Fibroblast of skin of right biceps (primary cell): ENCODE measurements around the gene SASS6.
"Not testable (repeated sequence)": the region's sequence is repeated elsewhere in the genome, so short reads cannot be mapped to it uniquely, and the experiment has no call there.

Experiments
- DNase-seq: peaks from one replicate; pipeline ENCODE4 v3.0.0-alpha.2; 2013

SASS6 gene

GRCh38 chr1:100101564-100101963 lies 31.2 kb downstream of the SASS6 start:
- DNase-seq: no peak

- peak; percentile 66 for DNase-seq
These were observed 32.5 kb downstream of the SASS6 start for GRCh38 chr1:100100202-100100601.

DNA sequence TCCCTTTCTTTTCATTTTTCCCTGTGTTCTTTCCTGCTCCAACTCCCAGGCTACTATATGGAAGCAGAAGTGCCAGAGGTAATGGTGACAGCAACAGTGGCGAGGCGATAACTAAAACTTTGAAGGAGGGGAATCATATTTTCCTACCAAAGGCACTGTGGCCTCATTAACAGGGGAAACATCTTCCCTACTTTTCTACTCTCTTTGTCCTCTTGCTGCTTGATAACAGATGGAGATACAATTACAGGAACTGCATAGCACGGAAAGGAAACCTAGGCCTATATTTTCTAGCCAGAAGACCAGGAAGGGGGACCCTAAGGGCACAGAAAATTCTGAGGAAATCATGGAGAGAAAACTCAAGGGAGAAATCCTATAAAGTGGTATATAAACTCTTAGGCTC lies 42.3 kb downstream of the SASS6 start:
- DNase-seq: no peak

DNA sequence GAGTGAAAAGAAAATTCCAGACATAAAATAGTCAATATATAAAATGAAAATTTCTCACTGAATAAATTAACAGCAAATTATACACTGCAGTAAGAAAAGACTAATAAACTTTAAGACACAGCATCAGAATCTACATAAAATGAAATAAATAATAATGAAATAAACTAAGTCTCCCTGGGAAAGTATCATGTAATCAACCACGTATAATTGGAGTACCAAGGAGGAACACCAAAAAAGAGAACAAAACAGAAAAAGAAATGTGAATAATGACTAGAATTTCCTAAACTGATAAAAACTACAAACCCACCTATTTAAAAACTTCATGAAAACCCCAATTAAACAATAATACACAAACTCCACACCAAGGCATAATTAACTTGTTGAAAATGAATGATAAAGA lies 43.6 kb downstream of the SASS6 start:
- DNase-seq: no peak

GRCh38 chr1:100087396-100087795 lies 45.3 kb downstream of the SASS6 start:
- no peak for DNase-seq

GRCh38 chr1:100080331-100080730 lies 52.4 kb downstream of the SASS6 start:
- DNase-seq: no peak

DNA sequence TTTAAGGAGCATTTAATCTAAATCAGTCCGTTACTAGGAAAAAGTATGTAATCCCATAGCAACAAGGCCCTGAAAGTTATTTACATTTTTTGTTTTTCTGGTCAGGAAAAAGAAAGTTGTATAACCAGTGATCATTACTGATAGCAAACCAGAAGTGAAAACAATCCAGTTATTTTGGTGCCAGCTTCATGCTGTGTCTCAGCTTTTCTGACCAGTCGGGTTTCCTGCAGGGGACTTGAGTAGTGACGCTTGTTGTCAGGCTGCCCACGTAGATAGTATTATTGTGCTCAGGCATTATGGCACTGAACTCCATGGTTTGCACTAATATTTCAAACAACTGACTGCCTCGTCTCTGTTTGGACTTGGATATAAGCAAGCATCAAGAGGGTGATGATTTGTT lies 55.2 kb downstream of the SASS6 start:
- DNase-seq: no peak

DNA sequence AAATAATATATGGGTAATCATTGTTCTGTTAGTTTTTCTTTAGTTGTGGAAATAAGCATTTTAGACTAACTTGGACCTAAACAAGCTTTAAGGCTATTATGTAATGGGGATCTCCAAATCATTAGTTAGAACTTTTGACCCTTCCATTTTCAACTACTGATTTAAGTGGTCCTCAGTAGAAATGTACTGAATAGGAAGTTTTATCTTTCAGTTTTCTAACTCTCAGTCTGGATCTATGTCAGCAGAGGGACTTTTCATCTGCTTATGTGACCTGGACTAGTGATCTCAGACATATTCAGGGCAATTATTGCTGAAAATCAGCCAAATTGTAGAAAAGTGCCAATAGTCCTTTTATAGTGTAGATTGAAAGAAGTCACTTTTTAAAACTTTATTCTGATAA lies 56.0 kb downstream of the SASS6 start:
- DNase-seq: no peak

GRCh38 chr1:100076319-100076718 lies 56.4 kb downstream of the SASS6 start:
- DNase-seq: no peak

DNA sequence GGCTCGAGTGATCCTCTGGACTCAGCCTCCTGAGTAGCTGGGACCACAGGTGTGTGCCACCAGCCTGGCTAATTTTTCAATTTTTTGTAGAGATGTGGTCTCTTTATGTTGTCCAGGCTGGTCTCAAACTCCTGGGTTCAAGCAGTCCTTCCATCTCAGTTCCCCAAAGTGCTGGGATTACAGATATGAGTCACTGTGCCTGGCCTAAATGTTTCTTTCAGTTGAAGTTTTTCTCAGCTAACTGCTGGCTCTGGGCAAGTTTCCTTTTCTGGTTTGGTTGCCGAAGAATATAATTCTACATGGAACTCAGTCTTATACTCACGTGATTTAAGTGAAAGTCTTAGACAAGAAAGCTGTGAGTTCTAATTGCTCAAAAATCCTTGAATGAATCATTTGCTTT lies 57.0 kb downstream of the SASS6 start:
- no peak for DNase-seq

- DNase-seq: no peak
These were observed 57.9 kb downstream of the SASS6 start for GRCh38 chr1:100074604-100075395.

DNA sequence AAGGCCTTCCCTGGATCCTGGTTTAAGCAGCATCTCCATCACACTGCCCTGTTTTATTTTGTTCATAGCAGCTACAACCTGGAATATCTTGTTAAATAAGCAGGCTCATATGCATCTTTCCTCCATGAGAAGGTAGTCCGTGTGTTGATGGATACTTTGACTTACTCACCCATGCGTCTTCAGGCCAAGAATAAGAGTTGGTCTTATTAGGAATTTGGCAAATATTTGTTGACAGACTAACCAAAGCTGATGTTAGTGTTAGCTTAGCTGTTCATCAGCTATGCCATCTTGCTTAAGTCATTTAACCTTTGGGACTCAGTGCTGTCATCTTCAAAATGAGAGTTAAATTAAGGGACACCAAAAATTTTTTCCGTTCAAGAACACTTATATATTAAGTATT lies 59.2 kb downstream of the SASS6 start:
- peak; percentile 3 for DNase-seq

DNA sequence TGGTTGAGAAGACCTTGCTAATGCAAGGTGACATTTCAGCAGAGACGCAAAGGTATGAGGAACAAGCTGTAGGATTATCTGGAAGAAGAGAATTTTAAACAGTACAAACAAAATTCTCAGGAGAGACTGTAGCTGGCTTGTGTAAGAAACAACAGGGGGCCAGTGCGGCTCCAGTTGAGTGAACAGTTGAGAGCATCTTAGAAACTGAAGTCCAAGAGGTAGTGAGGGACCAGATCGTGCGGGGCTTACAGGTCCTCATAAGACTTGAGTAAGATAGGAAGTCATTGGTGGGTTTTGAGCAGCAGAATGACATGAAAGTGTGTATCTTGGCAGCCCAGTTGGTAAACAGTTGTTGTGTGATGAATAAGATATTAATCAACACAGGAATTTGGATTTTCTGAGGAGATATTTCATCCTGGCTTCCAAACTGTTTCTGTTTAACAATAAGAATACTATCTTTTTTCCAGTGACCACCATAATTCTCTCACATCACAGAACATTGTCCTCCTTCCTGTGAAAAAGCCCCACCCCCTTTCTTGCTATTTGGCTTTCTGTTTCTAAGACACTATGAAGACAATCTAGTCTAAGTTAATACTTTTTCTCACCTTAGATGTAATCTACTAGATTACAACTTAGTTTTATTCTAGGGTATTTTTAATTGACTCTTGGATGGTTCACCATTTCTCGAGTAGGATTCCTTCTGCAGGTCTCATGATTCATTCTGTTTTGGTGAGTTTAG lies 62.4 kb downstream of the SASS6 start:
- no peak for DNase-seq

DNA sequence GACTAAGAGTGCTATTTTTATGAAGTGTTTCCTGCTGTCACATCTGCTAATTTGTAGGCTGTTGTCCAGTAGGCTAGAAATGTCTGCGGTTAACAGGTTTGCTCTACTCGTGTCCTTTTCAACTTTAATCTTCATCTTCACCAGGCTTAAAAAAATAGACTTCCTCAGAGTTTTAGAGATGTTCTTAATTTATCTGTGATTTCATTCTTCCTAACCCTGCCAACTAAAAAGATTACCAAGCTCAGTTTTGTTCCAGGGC lies 66.8 kb downstream of the SASS6 start:
- no peak for DNase-seq

GRCh38 chr1:100065183-100065968 lies 67.4 kb downstream of the SASS6 start:
- no peak for DNase-seq

DNA sequence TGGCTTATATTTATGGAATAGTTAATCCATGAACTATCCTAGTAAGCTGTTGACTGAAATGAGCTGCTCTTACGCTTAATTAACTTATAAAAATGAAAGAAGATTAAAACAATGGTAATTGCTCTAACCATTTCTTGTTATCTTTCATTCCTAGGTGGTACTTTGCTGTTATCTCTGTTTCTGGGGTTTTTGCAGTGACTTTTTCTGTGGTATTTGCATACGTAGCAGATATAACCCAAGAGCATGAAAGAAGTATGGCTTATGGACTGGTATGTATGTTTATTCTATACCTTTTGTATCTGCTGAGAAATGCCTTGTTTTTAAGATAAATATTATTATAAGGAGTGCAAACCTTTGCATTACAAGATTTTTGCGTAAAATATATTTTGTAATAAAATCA lies 71.0 kb downstream of the SASS6 start:
- DNase-seq: no peak

DNA sequence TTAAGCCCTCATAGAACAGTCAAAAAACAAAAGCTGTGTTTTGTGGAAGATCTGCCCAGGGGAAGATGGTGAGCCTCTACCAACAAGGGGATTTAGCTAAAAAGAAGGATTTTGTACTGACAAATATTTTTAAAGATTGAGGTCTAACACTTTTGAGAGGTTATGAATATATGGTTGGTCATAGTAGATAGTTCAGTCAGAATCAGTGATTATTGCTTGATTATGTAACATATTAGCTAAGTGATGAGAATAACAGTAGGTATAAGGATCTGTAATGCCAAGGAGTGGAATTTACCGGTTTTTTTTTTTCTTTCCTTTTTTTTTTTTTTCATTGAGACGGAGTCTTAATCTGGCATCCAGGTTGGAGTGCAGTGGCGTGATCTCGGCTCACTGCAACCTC lies 79.0 kb downstream of the SASS6 start:
- DNase-seq: no peak

DNA sequence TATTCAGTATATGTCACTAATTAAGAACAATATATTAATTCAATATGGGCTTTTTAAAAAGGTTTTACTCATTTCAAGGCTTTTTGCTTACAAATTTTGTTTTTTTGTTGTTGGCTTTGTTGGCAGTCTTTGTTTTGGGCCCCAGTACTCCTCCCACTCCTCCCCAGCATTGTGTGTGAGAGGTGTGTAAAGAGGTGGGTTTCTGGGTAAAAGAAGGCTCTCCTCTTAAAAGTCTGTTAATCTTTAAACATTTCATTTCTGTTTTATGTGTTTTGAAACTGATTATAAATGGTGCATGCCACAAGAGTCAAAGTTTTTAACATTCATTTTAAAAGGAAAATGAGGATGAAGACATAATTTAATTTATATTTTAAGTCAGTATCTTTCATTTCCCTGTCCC lies 79.6 kb downstream of the SASS6 start:
- DNase-seq: no peak

DNA sequence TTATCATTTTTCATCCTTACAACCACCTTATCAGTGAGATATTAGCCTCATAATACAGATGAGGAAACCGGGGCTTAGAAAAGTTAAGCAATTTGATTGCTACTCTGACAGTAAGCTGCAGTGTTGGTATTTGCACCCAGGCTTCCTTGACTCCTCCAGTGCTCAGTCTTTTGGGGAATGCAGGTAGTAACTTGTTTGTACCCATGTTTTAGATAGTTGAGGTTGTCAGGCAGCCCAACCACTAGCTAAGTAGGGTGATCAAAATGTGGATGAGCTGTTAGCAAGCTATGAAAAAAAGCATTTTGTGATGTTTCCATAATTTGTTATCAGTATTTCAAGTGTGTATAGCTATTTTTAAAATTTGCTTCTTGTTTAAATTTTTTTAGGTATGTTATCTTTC lies 80.8 kb downstream of the SASS6 start:
- no peak for DNase-seq

DNA sequence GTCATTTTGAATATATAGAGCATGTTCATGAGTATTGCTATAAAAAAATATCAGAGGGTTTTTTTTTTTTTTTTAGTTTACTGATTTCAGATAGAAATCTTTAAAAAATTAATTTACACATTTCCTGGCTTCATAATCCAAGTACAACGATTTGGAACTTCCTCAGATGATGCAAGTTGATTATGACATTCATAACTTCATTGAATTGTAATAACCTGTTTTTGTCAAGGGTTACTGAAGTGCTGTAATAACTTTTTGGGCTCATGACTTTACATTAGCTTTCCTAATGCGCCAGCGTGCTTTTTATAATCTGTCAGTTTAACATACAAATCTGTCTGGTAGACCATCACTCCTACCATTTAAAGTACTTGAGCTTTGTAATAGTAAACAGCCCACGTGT lies 81.3 kb downstream of the SASS6 start:
- DNase-seq: no peak

GRCh38 chr1:100050139-100050538 lies 82.6 kb downstream of the SASS6 start:
- DNase-seq: no peak

DNA sequence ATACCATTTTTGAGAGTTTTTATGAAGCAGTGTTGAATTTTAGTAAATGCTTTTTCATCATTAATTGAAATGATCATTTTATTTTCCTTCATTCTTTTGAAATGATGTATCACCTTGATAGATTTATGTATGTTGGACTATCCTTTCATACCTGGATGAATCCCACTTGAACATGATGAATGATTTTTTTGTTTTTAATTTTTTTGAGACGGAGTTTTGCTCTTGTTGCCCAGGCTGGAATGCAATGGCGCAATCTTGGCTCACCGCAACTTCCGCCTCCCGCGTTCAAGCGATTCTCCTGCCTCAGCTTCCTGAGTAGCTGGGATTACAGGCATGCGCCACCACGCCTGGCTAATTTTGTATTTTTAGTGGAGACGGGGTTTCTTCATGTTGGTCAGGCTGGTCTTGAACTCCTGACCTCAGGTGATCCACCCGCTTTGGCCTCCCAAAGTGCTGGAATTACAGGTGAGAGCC lies 85.5 kb downstream of the SASS6 start:
- not testable (repeated sequence) for DNase-seq

DNA sequence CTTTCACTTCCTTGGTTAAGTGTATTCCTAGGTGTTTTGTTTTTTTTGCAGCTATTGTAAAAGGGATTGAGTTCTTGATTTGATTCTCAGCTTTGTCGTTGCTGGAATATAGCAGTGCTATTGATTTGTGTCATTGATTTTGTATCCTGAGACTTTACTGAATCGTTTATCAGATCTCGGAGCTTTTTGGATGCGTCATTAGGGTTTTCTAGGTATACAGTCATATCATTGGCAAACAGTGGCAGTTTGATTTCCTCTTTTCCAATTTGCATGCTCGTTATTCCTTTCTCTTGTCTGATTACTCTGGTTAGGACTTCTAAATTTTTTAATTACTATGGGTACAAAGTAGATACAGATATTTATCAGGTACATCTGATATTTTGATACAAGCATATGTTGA lies 87.5 kb downstream of the SASS6 start:
- DNase-seq: no peak

GRCh38 chr1:100039591-100039990 lies 93.1 kb downstream of the SASS6 start:
- DNase-seq: no peak
